Mucosa of rectum (tissue), 2 donors: Measurements from ENCODE around the gene ANGPTL2.

Experiments used
- H3K27ac ChIP-seq, 2 donors: one replicate each; pipeline ENCODE4 v1.7.0; 2013; ENCODE audit warnings: inconsistent platforms in 2 of 2, low read depth in 2 of 2, low read length in 2 of 2
- H3K27me3 ChIP-seq, 2 donors: one replicate each; pipeline ENCODE4 v1.7.0; 2013; ENCODE audit warnings: low read length in 2 of 2; ENCODE audit not compliant: control insufficient read depth in 2 of 2, insufficient read depth in 2 of 2
- H3K36me3 ChIP-seq, 2 donors: one replicate each; pipeline ENCODE4 v1.7.0; 2013; ENCODE audit warnings: low read length in 2 of 2; ENCODE audit not compliant: control insufficient read depth in 2 of 2, insufficient read depth in 2 of 2
- H3K4me1 ChIP-seq, 2 donors: one replicate each; pipeline ENCODE4 v1.7.0; 2013; ENCODE audit warnings: low read length in 2 of 2, mild to moderate bottlenecking in 1 of 2; ENCODE audit not compliant: control insufficient read depth in 2 of 2, insufficient read depth in 2 of 2
- H3K4me3 ChIP-seq, 2 donors: one replicate each; pipeline ENCODE4 v1.7.0; 2013; ENCODE audit warnings: low read length in 2 of 2
- H3K9ac ChIP-seq, 2 donors: one replicate each; pipeline ENCODE4 v1.7.0; 2013; ENCODE audit warnings: low read length in 2 of 2, low read depth in 1 of 2, mild to moderate bottlenecking in 1 of 2
- H3K9me3 ChIP-seq, 2 donors: one replicate each; pipeline ENCODE4 v1.7.0; 2013; ENCODE audit warnings: low read length in 2 of 2; ENCODE audit not compliant: control insufficient read depth in 2 of 2
- donor health status: healthy.
- donor health status: Normal muscosa, but diverticular disease.

ANGPTL2 gene

DNA sequence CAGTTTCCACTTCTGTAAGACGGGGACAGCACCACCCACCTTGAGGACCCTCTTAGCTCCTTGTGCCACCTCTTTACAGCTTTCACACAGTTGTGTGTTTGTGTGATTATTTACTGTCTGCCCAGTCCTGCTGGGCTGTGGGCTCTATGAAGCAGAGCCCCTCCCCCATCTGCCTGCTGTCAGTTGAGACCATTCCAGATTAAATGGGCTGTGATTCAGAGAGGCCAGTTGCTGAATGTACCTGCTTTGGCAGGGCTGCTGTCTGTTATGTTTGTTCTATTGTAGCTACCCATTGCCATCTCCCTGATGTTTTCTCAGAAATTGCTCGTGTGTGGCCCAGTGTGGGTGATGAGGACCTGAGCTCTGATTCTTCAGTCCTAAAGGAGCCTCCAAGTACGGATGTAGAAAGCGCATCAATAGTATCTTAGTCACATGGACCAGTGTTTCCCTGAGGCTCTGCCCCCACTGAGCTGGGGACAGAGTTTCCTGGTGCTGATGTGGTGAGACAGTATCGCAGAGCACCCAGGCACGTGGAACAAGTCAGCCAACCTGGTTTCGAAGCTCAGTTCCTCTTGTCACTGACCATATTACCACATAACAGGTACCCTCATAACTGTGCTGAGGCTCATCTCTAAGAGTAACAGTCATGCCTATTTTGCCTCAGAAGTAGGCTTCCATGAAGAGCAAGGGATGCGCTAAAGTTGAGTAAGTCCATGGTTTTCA is 3.7 kb downstream of the ANGPTL2 start:
- no peak overlapping the region for H3K9ac ChIP-seq
- H3K9me3 ChIP-seq = no peaks in the 10 kb centered on the region
- peaks cover 0 to 8% of the 10 kb centered on the region in 2 donors for H3K4me1 ChIP-seq
- H3K4me3 ChIP-seq = no peak overlapping the region
- H3K36me3 ChIP-seq = peaks cover 4% of the 10 kb centered on the region in 2 donors
- H3K27me3 ChIP-seq = no peaks in the 10 kb centered on the region
- H3K27ac ChIP-seq = no peak overlapping the region

DNA sequence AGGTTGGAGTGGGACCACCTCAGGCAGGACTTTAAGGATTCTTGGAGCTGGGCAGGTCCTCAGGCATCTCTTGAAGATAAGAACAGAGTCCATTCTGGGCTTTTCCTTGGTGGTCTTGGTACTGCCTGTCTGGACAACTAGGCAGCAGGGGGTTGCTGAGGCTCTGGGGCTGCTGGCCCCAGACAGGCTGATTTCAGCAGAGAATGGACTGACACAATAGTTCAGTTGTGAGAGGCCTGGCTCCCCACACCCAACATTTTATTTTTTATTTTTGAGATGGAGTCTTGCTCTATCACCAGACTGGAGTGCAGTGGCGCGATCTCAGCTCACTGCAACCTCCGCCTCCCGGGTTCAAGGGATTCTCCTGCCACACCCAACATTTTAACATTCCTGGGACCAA is 4.6 kb downstream of the ANGPTL2 start:
- Histone ChIP-seq H3K36me3 (peaks cover 4% of the 10 kb centered on the region in 2 donors), H3K27me3 (no peaks in the 10 kb centered on the region), H3K4me3 (no peak overlapping the region), H3K9me3 (no peaks in the 10 kb centered on the region), H3K4me1 (peaks cover 0 to 3% of the 10 kb centered on the region in 2 donors), H3K27ac (no peak overlapping the region), H3K9ac (no peak overlapping the region)

DNA sequence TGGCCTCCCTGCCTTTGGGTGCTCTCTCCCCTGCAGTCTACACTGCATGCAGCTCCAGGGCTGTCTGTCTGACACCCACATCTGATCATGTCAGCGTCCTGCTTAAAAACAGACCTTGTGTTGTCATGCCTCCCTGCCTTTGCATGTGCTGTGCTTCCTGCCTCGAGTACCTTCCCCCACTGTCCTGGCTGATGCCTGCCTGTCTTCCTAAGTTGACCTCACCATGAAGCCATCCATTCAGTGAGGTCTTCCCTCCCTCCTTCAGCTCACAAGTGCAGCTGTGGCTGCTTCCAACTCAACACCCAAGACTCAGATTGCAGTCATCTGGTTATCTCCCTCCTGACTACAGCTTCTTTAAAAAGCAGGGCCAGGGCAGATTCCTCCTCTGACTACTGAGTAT is 5.5 kb downstream of the ANGPTL2 start:
- H3K9me3 ChIP-seq = no peaks in the 10 kb centered on the region
- no peak overlapping the region for H3K27ac ChIP-seq
- no peak overlapping the region for H3K4me3 ChIP-seq
- H3K27me3 ChIP-seq = no peaks in the 10 kb centered on the region
- H3K4me1 ChIP-seq = peaks cover 0 to 3% of the 10 kb centered on the region in 2 donors
- peaks cover 4% of the 10 kb centered on the region in 2 donors for H3K36me3 ChIP-seq
- no peak overlapping the region for H3K9ac ChIP-seq

DNA sequence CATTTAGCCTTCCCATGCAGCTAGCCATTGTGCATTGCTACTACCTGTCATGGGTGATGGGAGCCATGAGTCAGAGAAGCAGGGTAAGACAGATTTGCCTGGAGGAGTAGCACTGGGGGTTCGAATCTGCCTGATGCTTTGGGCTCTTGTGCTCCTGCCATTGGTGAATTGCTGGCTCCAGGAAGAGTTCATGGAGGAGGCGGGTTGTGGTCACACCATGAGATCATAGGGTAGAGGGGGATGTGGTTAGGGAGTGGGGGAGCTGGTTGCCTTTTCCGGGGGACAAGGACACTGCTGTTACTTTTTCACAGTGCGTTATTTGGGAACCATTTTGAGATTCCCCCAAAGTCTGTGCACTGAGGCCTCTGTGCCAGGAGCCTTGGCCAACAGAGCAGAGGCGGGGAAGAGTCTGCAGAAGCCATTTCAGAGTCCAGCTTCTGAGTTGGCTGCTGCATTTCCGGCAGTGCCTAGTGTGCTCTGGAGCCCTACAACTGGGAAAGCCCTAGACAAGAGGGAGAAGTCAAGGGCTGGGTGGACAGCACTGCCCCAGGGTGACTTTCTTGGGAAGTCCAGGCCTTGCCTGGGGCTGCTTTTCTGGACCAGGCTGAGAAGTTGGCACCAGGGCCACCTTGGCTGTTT is 6.2 kb downstream of the ANGPTL2 start:
- Histone ChIP-seq H3K36me3 (peaks cover 4% of the 10 kb centered on the region in 2 donors), H3K4me1 (peaks cover 0 to 3% of the 10 kb centered on the region in 2 donors), H3K4me3 (no peak overlapping the region), H3K27ac (no peak overlapping the region), H3K9me3 (no peaks in the 10 kb centered on the region), H3K27me3 (no peaks in the 10 kb centered on the region), H3K9ac (no peak overlapping the region)

DNA sequence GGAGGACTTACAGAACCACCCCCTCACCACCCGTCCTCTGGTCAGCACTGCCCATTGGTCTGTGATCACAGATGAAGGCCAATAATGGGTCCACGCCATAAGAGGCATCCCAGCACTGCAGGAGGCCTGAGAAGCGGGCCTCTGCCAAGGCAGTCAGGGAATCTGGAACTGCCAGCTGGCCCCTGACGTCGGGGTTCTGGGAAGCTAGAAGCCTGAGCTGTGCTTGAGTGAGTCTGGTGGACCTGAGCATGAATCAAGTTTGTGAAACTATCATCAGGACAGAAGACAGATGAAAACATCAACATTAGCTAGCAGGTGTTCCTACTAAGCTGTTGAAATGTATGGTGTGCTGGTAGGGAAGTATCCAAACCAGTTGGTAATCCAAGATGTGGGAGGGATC is 7.8 kb downstream of the ANGPTL2 start:
- Histone ChIP-seq H3K4me1 (peaks cover 0 to 3% of the 10 kb centered on the region in 2 donors), H3K9me3 (no peaks in the 10 kb centered on the region), H3K27ac (no peak overlapping the region), H3K36me3 (peaks cover 4% of the 10 kb centered on the region in 2 donors), H3K9ac (no peak overlapping the region), H3K4me3 (no peak overlapping the region), H3K27me3 (no peaks in the 10 kb centered on the region)

DNA sequence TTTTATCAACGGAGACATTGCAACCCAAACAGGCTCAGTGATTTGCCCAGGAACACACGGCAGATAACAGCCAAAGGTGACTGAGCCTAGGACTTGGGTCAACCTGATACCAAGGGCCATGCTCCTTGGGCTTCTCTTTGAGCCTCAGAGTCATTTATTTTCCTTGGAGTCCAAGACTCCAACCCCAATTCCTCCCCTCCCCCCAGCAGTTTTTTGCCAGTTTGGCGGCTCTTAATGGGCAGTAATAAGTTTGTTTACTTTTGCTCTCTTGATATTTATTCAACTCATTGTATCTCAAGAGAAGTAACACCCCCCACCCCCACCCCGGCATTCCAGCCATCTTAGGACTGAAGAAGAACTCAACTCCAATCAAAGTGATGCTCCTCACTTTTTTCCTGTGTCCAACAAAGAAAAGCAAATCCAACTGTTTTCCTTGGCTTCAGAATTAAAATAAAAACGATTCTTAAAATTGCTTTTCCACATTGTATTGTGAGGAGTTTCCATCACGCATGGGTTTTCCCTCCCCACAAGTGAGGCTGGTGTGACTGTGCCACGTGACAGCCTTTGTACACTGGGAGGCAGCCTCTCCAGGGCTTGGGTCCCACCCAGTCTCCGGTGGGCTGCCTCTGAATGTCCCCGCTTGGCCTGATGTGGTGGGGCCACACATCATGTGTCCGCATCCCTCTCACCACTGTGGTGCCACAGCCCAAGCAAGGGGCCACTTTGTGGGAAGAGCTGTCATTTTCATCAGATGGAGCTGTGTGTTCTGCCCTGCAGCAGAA is 9.1 kb downstream of the ANGPTL2 start:
- Histone ChIP-seq H3K4me3 (no peak overlapping the region), H3K27ac (no peak overlapping the region), H3K9ac (no peak overlapping the region), H3K27me3 (no peaks in the 10 kb centered on the region), H3K9me3 (no peaks in the 10 kb centered on the region), H3K36me3 (peaks cover 0 to 4% of the 10 kb centered on the region in 2 donors), H3K4me1 (no peaks in the 10 kb centered on the region)

DNA sequence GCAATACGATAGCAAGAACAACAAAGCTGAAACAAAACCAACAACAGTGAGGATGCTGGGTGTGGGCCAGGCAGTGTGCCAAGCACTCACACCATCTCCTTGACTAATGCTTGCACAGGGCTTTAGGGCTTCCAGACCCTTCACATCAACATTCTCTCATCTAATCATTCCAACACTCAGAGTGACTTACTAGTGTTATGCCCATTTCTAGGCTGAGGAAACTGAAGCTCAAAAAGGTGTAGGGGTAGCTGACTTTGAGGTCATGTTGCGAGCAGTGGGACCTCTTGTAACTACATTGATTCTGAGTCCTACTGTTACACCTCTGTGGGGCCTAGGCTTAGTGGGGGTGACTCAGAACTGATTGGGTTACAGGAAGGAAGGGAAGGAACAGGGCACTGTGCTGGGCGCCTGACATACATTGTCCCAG is 9.7 kb downstream of the ANGPTL2 start:
- Histone ChIP-seq H3K4me3 (no peak overlapping the region), H3K9ac (no peak overlapping the region), H3K4me1 (no peaks in the 10 kb centered on the region), H3K27ac (no peak overlapping the region), H3K27me3 (no peaks in the 10 kb centered on the region), H3K36me3 (peaks cover 0 to 4% of the 10 kb centered on the region in 2 donors), H3K9me3 (no peaks in the 10 kb centered on the region)

DNA sequence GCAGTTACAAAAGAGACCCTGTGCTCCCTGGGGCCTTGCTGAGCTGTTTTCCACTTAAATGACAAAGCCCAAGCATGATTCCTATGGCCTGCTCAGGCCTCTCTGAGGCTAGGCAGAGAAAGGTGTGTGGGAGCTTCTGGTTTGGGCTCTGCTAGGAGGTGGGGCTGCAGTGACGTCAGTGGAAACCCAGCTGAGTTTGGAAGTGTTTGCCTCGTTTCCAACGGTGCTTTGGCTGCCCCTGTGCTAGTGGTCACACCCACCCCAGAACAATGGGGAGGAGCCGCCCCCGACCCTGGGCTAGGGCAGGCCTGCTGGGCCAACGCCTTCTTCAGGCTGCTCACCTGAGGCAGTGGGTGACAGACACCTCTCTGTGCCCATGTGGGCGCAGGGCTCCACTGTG is 10.4 kb downstream of the ANGPTL2 start:
- Histone ChIP-seq H3K9ac (no peak overlapping the region), H3K27ac (no peak overlapping the region), H3K4me1 (no peaks in the 10 kb centered on the region), H3K9me3 (no peaks in the 10 kb centered on the region), H3K4me3 (no peak overlapping the region), H3K36me3 (peaks cover 0 to 4% of the 10 kb centered on the region in 2 donors), H3K27me3 (no peaks in the 10 kb centered on the region)

DNA sequence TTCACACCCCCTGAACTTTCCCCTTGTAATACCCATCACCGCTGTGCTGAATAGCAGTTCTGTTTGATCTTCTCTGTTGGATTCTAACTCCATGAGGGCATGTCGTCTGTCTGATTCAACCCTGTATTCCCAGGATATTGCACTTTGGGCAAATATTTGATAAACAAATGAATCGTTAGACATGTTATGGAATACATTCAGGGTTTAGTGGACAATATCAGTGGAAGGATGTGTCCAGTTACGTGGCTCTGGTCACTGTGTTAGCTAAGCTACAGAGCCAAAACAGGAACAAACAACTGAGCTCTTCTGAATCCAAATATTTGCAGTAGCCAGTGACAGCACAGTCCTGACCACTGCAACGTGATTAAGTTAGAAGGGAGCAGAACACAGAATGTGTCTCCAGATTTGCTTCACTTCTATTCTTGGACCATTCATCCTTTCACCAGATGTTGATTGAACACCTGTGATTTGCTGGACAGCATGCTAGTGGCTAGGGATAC is 13.2 kb downstream of the ANGPTL2 start:
- no peaks in the 10 kb centered on the region for H3K36me3 ChIP-seq
- H3K4me3 ChIP-seq = no peak overlapping the region
- H3K9me3 ChIP-seq = no peaks in the 10 kb centered on the region
- peak overlapping the region in 1 of 2 donors; percentile 53 for H3K27ac ChIP-seq
- no peaks in the 10 kb centered on the region for H3K4me1 ChIP-seq
- H3K9ac ChIP-seq = no peak overlapping the region
- no peaks in the 10 kb centered on the region for H3K27me3 ChIP-seq
